GM04504 (cell line): Measurements from ENCODE around the gene PRKAB1.
"Not testable (repeated sequence)": the region's sequence is repeated elsewhere in the genome, so short reads cannot be mapped to it uniquely, and the experiment has no call there.

Source experiments
- DNase-seq: peaks from one replicate; pipeline ENCODE4 v3.0.0-alpha.2; 2012; ENCODE audit warnings: low read depth

PRKAB1 gene, protein sequence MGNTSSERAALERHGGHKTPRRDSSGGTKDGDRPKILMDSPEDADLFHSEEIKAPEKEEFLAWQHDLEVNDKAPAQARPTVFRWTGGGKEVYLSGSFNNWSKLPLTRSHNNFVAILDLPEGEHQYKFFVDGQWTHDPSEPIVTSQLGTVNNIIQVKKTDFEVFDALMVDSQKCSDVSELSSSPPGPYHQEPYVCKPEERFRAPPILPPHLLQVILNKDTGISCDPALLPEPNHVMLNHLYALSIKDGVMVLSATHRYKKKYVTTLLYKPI

DNA sequence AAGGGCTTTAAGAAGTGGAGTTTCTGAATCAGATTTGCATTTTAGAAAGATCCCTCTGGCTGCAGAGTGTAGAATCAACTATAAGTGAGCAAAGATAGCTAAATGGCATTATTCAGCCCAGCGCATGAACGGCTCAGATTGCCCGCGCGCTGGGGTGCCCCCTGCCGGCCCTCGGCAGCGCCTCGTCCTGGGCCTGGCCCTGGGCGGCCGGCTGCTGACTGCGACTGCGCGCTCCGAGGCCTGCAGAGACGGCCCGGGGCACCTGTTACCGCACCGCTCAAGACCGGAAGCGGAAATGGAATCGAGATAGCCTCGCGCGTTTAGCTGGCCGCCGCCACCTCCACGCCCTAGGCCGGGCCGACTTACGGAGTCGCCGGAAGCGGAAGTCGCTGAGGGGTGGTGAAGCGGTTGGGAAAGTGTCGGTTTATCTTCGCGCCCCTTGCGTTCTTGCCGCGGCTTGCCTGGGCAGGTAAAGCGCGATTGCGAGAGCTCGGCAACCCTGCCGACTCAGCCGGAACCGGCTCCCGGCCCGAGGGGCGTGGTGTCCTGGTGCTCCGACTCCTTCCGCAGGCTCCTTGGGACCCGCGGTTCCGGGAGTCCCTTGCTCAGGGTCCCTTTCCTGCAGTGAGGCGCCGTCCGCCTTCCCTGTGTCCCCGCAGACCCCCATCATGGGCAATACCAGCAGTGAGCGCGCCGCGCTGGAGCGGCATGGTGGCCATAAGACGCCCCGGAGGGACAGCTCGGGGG is at the start of gene PRKAB1:
Gene PRKAB1 (plus strand): TSS at position 557 of the 747 bp plus-strand sequence. CDS start 112 bp downstream, at position 669.
- peak; percentile 92 for DNase-seq

DNA sequence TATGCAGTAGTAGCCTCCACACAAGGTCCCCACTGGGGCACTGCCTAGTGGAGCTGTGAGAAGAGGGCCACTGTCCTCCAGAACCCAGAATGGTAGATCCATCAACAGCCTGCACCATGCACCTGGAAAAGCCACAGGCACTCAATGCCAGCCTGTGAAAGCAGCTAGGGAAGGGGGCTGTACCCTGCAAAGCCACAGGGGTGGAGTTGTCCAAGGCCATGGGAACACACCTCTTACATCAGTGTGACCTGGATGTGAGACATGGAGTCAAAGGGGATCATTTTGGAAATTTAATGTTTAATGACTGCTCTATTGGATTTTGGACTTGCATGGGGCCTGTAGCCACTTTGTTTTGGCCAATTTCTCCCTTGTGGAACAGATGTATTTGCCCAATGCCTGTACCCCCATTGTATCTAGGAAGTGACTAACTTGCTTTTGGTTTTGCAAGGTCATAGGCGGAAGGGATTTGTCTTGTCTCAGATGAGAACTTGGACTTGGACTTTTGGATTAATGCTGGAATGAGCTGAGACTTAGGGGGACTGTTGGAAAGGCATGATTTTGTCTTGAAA is 49.5 kb upstream of the PRKAB1 start:
- not testable (repeated sequence) for DNase-seq

DNA sequence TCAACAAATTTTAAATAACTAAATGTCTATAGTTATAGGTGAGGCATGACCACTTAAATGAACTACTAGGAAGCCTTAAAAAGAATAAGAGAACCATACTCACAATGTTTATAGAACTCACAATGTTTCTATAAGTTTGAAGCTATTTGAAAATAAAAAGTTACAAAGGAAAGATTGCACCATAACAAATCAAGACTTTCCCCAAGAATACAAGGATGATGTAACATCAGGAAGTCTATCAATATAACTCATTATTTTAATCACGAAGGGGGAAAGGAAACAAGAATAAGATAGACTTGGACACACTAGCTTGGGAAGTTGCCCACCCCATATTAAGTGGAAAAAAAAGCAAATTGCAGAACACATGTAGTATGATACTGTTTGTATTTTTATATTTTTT is 47.4 kb upstream of the PRKAB1 start:
- no peak for DNase-seq

DNA sequence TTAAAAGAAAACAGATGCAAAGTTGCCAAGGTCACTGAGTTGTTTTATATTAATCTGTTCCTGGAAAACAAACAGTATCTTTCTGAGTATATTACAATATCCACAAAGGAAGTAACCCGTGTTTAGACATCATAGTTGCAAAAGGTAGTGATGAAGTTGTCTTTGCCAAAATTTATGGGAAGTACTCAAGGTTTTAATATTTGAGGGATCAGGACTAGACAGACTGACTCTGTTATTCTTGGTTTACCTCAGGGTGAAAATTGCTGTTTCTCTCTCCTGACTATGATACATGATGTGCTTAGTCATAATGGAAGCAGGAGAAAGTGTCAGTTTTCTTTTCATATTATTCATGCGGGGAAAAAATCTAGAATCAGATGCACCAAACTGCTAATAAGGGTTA is 46.1 kb upstream of the PRKAB1 start:
- DNase-seq = no peak

DNA sequence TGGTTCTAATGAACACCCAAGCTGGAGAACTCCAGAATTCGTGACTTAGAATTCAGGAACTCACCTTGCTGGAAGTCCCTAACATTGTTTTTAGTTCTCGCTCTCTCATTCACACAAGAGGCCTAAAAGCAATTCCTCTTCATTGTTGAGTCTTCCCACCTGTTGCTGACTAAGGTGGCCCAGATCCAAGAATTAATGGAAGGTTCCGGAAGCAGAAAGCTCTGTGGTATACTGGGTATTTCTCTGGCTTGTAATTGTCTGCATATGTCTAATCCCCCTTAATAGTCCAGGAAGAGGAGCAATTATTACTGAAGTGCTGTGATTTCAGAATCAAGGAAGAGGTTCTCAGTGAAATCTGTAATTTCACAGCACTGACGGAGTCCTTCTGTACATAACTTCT is 43.0 kb upstream of the PRKAB1 start:
- DNase-seq = no peak

DNA sequence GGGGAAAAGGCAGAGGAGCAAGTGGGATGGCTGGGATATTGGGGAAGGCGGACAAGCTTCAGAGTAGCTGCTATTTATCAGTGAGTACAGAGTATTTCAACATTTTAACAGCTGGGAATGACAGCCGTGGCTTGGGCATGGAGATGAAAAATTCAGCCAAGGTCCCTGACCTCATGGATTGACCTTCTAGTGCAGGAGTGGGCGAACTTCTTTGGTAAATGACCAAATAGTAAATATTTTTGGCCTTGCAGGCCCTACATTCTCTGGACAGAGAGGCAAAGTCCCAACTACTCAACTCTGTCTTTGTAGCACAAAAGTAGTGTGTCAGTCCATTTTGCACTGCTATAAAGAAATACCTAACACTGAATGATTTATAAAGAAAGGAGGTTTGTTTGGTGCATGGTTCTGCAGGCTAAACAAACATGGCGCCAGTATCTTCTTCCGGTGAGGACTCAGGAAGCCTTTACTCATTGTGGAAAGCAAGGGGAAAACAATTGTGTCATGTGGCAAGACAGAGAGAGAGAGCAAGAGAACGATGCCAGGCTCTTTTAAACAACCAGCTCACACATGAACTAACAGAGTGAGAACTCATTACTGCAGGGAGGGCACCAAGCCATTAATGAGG is 40.8 kb upstream of the PRKAB1 start:
- no peak for DNase-seq

DNA sequence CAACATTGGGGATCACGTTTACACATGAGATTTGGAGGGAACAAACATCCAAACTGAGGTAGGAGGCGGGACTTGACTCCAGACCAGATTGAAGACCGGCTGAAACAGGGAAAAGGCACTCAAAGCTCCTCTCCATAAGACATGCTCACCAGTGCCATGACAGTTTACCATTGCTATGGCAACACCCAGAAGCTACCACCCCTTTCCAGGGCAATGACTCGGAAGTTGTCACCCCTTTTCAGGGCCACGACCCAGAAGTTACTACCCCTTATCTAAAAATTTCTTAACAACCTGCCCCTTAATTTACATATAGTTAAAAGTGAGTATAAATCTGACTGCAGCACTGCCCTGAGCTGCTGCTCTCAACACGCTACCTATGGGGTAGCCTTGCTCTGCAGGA is 40.2 kb upstream of the PRKAB1 start:
- no peak for DNase-seq

DNA sequence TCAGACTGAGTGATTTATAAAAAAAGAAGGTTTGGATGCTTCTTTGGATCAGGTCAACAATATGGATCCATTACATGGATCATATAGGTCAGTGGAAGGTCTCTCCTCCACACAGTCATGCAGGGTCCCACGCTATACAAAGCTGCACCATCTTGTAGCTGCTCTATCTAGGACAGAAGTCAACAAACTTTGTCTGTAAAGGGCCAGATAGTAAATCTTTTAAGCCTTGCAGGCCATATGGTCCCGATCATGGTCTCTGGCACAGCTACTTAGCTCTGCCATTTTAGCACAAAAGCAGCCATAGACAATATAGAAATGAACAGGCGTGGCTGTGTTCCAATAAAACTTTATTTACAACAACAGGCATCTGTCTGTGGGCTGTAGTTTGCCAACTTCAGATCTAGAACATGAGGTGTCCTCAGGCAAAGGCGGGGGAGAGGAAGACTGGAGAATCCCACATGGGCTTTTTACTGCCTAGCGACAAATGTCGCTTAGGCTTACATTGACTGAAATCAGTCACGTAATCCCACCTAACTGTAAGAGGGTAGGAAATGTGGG is 37.6 kb upstream of the PRKAB1 start:
- no peak for DNase-seq

DNA sequence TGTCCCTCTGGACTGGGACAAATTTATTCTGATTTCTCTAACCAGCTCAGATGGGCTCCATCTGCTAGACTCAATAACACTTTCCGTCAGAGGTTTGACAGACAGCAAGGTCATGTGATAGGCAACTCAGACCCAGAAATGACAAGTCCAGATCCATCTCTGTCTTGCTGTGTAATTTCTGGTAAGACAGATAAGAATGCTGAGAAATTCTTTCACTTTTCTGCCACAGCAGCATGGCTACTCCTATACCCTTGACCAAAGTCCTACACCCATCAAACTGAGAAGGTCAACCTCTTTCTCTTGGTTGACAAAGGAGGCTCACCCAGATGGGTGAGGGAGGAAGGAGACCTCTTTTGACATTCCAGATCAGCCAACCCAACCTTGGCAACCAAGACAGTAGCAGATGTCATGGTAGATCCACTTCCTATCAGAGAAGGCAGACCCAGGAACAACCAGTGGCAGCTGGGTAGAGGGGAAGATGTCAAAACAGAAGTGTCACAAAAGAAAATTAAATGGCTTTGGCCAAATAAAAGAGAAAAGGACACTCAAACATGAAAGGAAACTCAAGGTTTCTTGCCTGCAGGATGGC is 36.9 kb upstream of the PRKAB1 start:
- no peak for DNase-seq

DNA sequence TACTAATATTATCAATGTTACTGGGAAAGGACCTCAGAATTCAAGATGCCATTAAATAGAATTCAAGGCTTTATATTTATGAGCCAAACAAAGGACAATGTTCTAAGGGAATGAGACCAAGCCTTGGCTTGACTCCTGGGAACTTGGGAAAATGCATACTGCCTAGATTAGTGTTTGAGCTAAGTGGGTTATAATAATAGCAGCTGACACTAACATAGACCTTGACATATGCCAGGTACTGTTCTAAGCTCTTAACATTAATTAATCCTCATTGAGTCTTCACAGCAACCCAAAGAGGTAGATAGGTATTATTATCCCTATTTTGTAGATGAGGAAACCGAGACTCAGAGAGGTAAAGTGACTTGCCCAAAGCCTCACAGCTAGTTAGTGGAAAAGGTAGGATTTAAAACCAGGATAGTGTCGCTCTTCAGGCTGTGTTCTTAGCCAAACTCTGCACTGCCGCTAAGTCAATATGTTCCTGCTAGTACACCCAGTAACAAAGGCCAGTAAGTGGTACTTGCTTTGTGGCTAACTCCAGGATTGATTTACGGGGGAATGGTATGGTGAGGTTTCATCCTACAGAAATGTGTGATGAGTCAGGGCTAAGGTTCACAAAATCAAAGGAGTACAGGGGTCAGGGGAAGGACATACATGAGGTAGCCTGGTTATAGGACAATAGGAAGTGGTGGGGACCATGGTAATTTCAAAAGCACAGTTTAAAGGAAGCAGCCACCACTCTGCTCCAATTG is 35.8 kb upstream of the PRKAB1 start:
- DNase-seq = no peak

DNA sequence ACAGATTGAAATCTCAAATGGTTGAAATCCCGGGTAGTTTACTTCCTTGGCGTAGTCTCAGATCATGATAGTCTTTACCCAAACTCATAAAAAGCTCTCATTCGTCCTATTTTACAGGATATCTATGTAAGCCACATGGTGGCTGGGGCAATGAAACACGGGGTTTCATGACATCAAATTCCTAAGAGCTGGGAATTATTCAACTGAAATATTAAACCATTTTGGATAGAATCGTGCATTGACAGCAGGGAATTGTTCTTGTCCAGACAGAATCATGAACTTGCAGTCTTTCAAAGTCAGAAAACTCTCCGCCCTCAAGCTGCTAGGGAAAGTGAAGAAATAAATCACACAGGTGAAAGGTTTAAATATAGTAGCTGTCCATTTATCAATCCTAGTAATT is 33.2 kb upstream of the PRKAB1 start:
- no peak for DNase-seq

DNA sequence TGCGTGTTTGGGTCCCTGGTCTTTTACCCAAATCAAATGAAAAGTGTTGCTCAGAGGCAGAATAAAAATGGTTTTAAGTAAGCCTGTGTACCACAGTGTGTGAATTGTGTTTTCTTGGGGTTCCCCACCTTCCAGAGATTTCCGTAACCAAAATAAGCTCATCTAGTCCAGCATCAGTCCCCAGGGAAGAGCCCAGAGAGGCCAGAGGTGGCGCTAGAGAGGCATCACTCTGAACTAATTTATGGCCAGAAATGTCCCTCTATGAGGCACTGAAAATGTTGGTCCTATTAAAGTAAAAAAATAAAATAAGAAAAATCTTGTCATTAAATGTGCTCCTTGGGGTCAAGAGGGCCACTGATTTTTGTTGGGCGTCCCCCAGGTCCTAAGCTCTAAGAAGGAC is 24.9 kb upstream of the PRKAB1 start:
- DNase-seq = no peak

DNA sequence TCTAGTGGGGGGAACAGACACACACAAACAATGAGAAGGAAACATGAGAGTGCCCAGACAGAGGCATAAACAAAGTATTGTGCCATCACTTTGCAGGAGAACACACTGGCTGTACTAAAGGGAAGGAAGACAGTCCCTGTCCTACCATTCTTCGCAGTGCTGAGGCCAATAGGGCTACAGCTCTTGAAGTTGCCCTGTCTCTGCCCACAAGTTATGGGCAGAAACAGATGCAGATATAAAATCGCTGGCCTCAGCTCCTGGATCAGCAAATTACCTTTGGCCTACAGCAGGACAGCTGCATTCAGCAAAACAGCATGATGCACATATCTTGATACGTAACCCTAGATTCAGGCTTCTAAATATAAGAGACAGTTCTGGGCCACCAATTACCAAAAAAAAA is 23.0 kb upstream of the PRKAB1 start:
- DNase-seq = no peak

DNA sequence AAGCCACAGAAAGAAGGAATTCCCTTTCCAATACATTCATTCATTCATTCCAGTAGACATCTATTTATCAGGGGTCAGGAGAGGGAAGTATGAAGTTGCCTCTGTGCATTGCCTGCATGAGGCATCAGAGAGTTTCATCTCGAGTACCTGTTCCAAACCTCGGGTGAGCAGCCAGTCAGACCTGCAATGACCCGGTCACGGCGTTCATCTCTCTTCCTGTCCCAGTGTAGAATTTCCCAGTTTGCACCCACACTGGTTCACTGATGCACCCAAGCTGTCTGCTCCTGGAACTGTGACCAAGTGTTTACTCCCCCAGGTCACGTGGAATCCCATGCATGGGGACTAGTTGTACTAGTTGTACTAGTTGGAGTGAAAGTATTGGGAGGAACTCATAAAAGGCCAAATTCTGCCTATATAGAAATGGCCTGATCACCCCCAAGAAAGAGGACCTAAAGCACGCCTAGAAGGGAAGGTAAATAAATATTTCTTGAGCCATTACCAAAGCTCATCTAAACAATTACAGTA is 22.3 kb upstream of the PRKAB1 start:
- DNase-seq = no peak

DNA sequence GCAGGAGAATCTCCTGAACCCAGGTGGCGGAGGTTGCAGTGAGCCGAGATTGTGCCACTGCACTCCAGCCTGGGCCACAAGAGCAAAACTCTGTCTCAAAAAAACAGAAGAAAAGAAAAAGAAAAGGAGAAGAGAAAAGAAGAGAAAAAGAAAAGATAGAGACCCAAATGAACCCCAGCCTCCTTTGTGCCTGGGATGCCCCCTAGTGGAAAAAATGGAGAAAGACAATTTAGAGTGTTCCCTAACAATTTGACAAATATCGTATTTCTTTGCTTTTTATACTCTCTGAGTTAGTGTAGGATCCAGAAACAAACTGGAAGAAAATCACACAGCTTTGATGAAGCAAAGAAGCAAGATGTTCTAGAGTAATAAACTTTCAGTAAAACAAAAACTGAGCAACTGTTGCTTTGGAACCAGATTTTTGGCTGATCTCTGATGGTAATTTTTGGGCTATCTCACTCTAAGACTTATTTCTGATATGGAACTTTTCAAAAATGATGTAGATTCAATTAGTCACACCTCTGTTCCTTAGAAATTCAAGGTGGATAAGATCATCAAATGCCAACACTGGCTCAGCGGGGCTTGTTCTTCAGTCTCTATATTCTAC is 18.6 kb upstream of the PRKAB1 start:
- DNase-seq = no peak

DNA sequence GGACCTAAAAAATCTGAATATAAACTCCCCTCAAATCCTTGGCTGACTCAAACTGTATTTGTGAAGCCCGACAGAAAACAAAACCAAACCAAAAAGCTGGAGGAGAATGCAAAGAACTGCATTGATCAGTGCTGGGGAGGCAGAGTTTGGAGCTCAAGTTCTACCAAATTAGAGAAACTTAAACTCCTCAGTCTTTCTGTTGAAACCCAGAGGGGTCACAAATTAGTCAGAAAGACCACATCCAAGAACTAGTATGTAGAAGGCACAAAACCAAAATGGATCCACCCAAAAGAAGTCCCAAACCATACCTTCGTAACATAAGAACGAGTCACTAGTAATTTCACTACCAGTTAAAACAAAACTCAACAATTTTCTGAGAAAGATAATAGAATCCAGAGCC is 15.3 kb upstream of the PRKAB1 start:
- DNase-seq = no peak

DNA sequence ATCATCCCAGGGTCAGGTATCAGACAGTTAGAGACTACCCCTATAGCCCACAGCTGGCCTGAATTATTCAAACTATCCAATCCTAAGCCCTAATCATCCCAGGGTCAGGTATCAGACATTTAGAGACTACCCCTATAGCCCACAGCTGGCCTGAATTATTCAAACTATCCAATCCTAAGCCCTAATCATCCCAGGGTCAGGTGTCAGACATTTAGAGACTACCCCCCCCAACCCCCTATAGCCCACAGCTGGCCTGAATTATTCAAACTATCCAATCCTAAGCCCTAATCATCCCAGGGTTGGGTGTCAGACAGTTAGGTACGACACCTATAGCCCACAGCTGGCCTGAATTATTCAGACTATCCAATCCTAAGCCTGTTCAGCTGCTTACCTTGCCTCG is 10.9 kb upstream of the PRKAB1 start:
- not testable (repeated sequence) for DNase-seq

DNA sequence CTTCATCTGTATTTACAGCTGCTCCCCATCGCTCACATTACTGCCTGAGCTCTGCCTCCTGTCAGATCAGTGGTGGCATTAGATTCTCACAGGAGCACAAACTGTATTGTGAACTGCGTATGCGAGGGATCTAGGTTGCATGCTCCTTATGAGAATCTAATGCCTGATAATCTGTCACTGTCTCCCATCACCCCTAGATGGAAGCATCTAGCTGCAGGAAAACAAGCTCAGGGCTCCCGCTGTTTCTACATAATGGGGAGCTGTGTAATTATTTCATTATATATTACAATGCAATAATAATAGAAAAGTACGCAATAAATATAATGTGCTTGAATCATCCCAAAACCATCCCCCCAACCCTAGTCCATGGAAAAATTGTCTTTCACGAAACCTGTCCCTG is 9.8 kb upstream of the PRKAB1 start:
- not testable (repeated sequence) for DNase-seq

DNA sequence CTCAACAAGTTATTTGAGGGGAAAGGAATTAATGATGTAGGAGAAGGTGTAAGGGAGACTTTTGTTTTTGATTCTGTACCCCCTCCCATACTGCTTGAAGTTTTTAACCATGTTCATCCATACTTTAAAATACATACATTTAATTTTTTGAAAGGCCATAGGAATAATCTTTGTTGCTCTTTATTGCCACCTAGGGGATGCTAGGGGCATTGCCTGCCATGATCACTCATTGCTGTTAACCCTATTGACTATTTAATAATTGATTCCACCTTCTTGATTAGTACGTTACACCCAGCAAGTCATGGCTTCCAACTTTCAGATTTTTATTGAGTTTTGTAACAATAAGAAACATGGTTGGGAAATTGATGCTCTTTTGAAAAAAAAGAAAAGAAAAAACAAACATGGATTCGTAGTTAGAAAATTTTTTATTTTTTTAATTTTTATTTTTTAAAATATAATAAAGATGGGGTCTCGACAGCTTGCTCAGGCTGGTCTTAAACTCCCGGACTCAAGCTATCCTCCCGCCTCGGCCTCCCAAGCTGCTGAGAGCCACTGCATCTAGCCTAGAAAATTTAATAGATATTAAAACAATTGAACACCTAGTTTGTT is 8.5 kb upstream of the PRKAB1 start:
- DNase-seq = no peak

DNA sequence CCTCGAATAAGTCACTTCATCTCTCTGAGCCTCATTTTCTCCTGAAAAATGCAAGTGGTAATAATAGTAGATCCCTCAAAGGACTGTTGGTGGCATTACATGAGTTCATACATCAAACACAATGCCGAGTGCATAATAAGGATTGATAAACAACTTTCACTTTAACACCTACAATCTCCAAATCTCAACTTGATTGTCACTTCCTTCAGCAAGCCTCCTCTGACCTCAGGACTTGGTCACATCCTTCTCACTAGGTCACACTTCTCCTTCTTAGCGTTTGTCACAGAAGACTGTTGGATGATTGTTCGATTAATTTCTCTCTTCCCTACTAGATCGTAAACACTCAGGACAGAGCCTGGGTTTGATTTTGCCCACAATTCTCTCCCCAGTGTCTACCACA is 7.9 kb upstream of the PRKAB1 start:
- no peak for DNase-seq
